A673 (cell line): ENCODE data around the gene GSC2. TPM values are rescaled to one million over a fixed set of nuclear protein-coding genes. Genes with fewer than 3 reads are reported as not detected.

Experiments used
- BruUV-seq: library from RNA; stranded (reverse); fragments of 400-500 nt; replicated peaks from 2 replicates; lab custom pipeline; 2021; lab: Mats Ljungman, UMichigan
- CTCF ChIA-PET: fragments of 300-600 bp; sonication (Branson Sonifier 250); formaldehyde crosslinking; loops from one replicate; lab custom pipeline; 2022; ENCODE audit warnings: antibody characterized with exemption; lab: Charles Lee
- POLR2A ChIA-PET: fragments of 300-600 bp; sonication (Branson Sonifier 250); formaldehyde crosslinking; loops from one replicate; lab custom pipeline; 2022; ENCODE audit warnings: antibody characterized with exemption; ENCODE audit not compliant: low non-redundant PET; lab: Charles Lee
- DNase-seq: peaks from one replicate; pipeline ENCODE4 v3.0.0-alpha.2; 2015; ENCODE audit warnings: low spot score
- H3K27ac ChIP-seq: fragments of 200-600 bp; sonication (generic); 2 replicates; pipeline ENCODE4 v1.5.1; 2016; ENCODE audit warnings: mixed run types, low read depth, mild to moderate bottlenecking, mixed read lengths, antibody characterized with exemption, low read length; ENCODE audit not compliant: poor library complexity, severe bottlenecking
- H3K27me3 ChIP-seq: fragments of 200-600 bp; sonication (generic); replicated peaks from 2 replicates; pipeline ENCODE4 v1.6.1; 2017; ENCODE audit warnings: mixed run types, low read depth, mild to moderate bottlenecking, mixed read lengths, antibody characterized with exemption, low read length; ENCODE audit not compliant: insufficient read depth, poor library complexity
- H3K36me3 ChIP-seq: fragments of 200-600 bp; sonication (generic); 2 replicates; pipeline ENCODE4 v1.6.1; 2016; ENCODE audit warnings: mixed run types, mild to moderate bottlenecking, mixed read lengths, antibody characterized with exemption, low read length; ENCODE audit not compliant: insufficient read depth, poor library complexity, severe bottlenecking
- H3K4me1 ChIP-seq: fragments of 200-600 bp; sonication (generic); 2 replicates; pipeline ENCODE4 v1.6.1; 2017; ENCODE audit warnings: mixed run types, mild to moderate bottlenecking, mixed read lengths, antibody characterized with exemption, low read length; ENCODE audit not compliant: insufficient read depth, poor library complexity, severe bottlenecking
- H3K4me3 ChIP-seq: fragments of 200-600 bp; sonication (generic); 2 replicates; pipeline ENCODE4 v1.5.1; 2016; ENCODE audit warnings: low read depth, mixed run types, mild to moderate bottlenecking, mixed read lengths, low read length; ENCODE audit not compliant: poor library complexity, severe bottlenecking
- H3K9me3 ChIP-seq: fragments of 200-600 bp; sonication (generic); 2 replicates; pipeline ENCODE4 v1.6.1; 2016; ENCODE audit warnings: mixed run types, low read depth, mild to moderate bottlenecking, mixed read lengths, antibody characterized with exemption, low read length; ENCODE audit not compliant: poor library complexity, severe bottlenecking
- CTCF ChIP-seq: fragments of 300-800, 200-600 bp; sonication (generic); conservative IDR thresholded peaks from 2 replicates; pipeline ENCODE4 v1.5.1; 2017; ENCODE audit warnings: low read depth, mild to moderate bottlenecking, antibody characterized with exemption, low read length, moderate library complexity, mixed read lengths
- EZH2 ChIP-seq: fragments of 200-600 bp; sonication (generic); IDR thresholded peaks from 2 replicates; pipeline ENCODE4 v1.6.1; 2017; ENCODE audit warnings: borderline replicate concordance, low read depth, mild to moderate bottlenecking, mixed read lengths, antibody characterized with exemption, low read length; ENCODE audit not compliant: poor library complexity, severe bottlenecking
- intact Hi-C: fragments of 100-400 bp; cut with micrococcal nuclease; formaldehyde crosslinking; loops from one replicate; pipeline ENCODE4 v1.10.0; 2022; ENCODE audit not compliant: unreplicated experiment
- total RNA-seq: library from RNA; stranded (reverse); gene quantifications from 2 replicates; pipeline ENCODE4 v1.2.3, GENCODE V29; 2021

The GSC2 gene
- total RNA-seq, 1 experiment from 2014 or later = not detected

- H3K27ac ChIP-seq = no peak overlapping the region
- no peak overlapping the region for H3K4me3 ChIP-seq
- BruUV-seq = no TSS peak
- no peak for DNase-seq
- intact Hi-C loops = no loop called here
- H3K4me1 ChIP-seq = peaks cover 14% of the 10 kb centered on the region
- no peak for TF ChIP-seq CTCF
- no peak for TF ChIP-seq EZH2
- no peaks in the 10 kb centered on the region for H3K27me3 ChIP-seq
- no peaks in the 10 kb centered on the region for H3K9me3 ChIP-seq
- POLR2A ChIA-PET = no interaction called here
- H3K36me3 ChIP-seq = peaks cover 3% of the 10 kb centered on the region
- CTCF ChIA-PET = no interaction called here
These were observed 39.0 kb downstream of the GSC2 start for GRCh38 chr22:19111140-19111539.

GRCh38 chr22:19110646-19111045 lies 39.4 kb downstream of the GSC2 start:
- no peaks in the 10 kb centered on the region for H3K27me3 ChIP-seq
- peaks cover 3% of the 10 kb centered on the region for H3K36me3 ChIP-seq
- no peak overlapping the region for H3K27ac ChIP-seq
- no peak for DNase-seq
- no TSS peak for BruUV-seq
- peaks cover 14% of the 10 kb centered on the region for H3K4me1 ChIP-seq
- TF ChIP-seq CTCF = no peak
- TF ChIP-seq EZH2 = no peak
- POLR2A ChIA-PET = no interaction called here
- H3K9me3 ChIP-seq = no peaks in the 10 kb centered on the region
- intact Hi-C loops = no loop called here
- H3K4me3 ChIP-seq = no peak overlapping the region
- CTCF ChIA-PET = no interaction called here

GRCh38 chr22:19110064-19110458 lies 40.0 kb downstream of the GSC2 start:
- Histone ChIP-seq H3K9me3 (no peaks in the 10 kb centered on the region), H3K27ac (no peak overlapping the region), H3K36me3 (peaks cover 3% of the 10 kb centered on the region), H3K4me1 (peaks cover 14% of the 10 kb centered on the region), H3K27me3 (no peaks in the 10 kb centered on the region), H3K4me3 (no peak overlapping the region)
- DNase-seq = no peak
- BruUV-seq = no TSS peak
- TF ChIP-seq EZH2 (no peak), CTCF (no peak)
- ChIA-PET POLR2A (interaction anchor here (0.8 kb wide), 1 partner anchor 9 kb away, joined by 3 read pairs; no protein-coding TSS in a partner anchor), CTCF (no interaction called here)
- intact Hi-C loops = no loop called here
